ENCODE results near the gene ABR.
"Not testable (repeated sequence)": the region's sequence is repeated elsewhere in the genome, so short reads cannot be mapped to it uniquely, and the experiment has no call there.

Gene ABR

DNA sequence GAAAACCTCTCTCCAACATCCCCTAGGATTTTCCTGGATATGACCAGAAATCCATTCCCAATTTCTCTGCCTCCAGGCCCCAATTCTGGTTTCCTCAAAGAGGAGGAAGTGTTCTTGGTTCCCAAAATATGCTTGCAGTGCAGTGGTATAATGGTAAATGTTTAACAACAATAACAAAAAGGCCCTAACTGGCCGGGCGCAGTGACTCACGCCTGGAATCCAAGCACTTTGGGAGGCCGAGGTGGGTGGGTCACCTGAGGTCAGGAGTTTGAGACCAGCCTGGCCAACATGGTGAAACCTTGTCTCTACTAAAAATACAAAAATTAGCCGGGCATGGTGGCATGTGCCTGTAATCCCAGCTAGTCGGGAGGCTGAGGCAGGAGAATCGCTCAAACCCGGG, 184.5 kb downstream of the ABR start:
- not testable (repeated sequence) for H3K9ac ChIP-seq (ENCODE audit: low read length); H3K27ac ChIP-seq (ENCODE audit: low read depth, low read length); H3K36me3 ChIP-seq (ENCODE audit: control insufficient read depth, insufficient read depth, low read length); H3K27me3 ChIP-seq (ENCODE audit: control insufficient read depth, insufficient read depth, low read length); H3K4me3 ChIP-seq (ENCODE audit: low read length)
- peaks cover 11% of the 10 kb centered on the region for H3K4me1 ChIP-seq (ENCODE audit: control insufficient read depth, insufficient read depth, low read length)

DNA sequence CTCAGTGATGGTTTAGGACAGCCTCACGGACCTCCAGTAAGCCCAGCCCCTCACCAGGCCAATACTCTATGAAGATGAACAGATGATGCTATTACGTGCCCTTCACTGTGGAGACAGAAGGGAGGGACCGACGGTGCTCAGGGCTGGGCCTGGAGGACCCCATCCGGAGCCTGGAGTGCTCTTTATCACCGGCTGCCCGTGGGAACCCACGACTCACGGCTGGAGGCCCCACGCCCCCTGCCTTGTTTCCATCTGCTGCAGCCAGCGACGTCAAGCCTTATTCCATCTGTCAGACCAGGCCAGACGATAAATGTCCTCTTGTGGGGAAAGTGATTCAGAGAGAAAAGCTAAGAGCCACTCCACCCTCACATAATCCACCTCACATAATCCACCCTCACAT, 186.8 kb downstream of the ABR start:
- no peak overlapping the region for H3K4me3 ChIP-seq (ENCODE audit: low read length)
- no peak overlapping the region for H3K27ac ChIP-seq (ENCODE audit: low read depth, low read length)
- H3K4me1 ChIP-seq (ENCODE audit: control insufficient read depth, insufficient read depth, low read length): peaks cover 3% of the 10 kb centered on the region
- H3K36me3 ChIP-seq (ENCODE audit: control insufficient read depth, insufficient read depth, low read length): no peaks in the 10 kb centered on the region
- H3K27me3 ChIP-seq (ENCODE audit: control insufficient read depth, insufficient read depth, low read length): no peaks in the 10 kb centered on the region
- no peak overlapping the region for H3K9ac ChIP-seq (ENCODE audit: low read length)

DNA sequence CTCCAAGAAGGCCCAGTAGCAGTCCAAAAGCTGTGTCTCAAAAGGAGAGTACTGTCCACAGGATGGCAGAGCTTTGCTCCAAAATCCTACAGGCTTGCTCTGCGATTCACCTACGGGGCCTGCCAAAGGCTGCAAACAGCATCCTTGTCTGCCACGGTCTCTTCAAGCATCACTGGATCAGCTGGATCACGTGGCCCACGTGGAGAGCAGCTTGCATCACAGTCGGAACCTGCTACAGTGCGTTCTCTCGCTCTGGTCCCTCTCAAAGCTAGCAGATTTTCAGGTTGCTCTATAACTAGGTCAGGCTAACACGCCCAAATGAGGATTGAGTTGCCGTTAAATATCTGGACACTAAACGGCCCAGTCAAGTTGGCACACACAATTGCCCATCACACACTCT, 191.2 kb downstream of the ABR start:
- Histone ChIP-seq H3K36me3 (ENCODE audit: control insufficient read depth, insufficient read depth, low read length) (no peaks in the 10 kb centered on the region), H3K9ac (ENCODE audit: low read length) (no peak overlapping the region), H3K27me3 (ENCODE audit: control insufficient read depth, insufficient read depth, low read length) (no peaks in the 10 kb centered on the region), H3K27ac (ENCODE audit: low read depth, low read length) (no peak overlapping the region), H3K4me3 (ENCODE audit: low read length) (no peak overlapping the region), H3K4me1 (ENCODE audit: control insufficient read depth, insufficient read depth, low read length) (no peaks in the 10 kb centered on the region)

DNA sequence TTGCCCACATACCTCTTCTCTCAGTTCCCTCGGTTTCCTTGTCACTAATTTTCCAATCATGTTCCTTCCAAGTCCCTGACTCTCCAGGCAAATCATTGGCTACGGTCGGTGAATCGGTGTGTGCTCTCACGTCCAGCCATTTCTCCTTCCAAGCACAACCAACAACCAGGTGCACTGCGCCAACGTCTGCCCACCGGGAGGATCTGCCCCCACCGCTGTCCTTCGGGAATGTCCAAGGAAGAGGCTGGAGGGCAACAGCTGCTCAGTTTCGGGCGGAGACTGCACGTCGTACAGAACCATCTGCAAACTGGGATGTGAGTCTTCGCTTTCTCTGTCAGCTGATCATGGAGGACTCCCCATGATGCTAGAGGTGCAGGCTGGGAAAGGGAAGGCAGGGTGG, 191.8 kb downstream of the ABR start:
- Histone ChIP-seq H3K36me3 (ENCODE audit: control insufficient read depth, insufficient read depth, low read length) (no peaks in the 10 kb centered on the region), H3K4me1 (ENCODE audit: control insufficient read depth, insufficient read depth, low read length) (no peaks in the 10 kb centered on the region), H3K27me3 (ENCODE audit: control insufficient read depth, insufficient read depth, low read length) (no peaks in the 10 kb centered on the region), H3K4me3 (ENCODE audit: low read length) (no peak overlapping the region), H3K9ac (ENCODE audit: low read length) (no peak overlapping the region), H3K27ac (ENCODE audit: low read depth, low read length) (no peak overlapping the region)

DNA sequence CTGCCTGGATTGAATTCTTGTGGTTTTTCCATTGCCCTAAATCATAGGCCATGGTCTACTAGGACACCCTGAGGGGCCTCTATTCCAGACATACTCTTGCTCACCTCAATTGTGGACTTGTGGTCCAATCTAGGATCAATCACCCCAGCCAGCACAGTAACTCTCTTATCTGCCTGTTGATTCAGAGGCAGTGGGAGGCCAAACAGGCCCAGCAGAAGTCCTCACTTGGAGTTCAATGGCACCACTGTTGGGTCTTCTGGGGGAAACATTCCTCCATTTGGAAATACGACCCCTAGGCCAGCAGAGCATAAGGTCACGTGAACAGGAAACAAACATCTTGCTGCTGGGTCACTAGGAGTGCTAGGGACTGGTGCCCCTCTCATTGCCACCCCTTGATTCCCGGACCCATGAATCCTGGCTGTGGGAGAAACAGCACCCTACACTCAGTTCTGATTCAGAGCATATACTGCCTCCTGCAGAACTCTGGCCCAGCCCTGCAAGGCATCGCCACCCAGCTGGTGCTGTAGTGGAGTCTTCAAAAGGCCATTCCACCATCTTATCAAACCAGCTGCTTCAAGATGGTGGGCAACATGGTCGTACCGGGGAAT, 193.4 kb downstream of the ABR start:
- H3K4me3 ChIP-seq (ENCODE audit: low read length): no peak overlapping the region
- H3K36me3 ChIP-seq (ENCODE audit: control insufficient read depth, insufficient read depth, low read length): no peaks in the 10 kb centered on the region
- H3K27ac ChIP-seq (ENCODE audit: low read depth, low read length): no peak overlapping the region
- H3K27me3 ChIP-seq (ENCODE audit: control insufficient read depth, insufficient read depth, low read length): no peaks in the 10 kb centered on the region
- no peaks in the 10 kb centered on the region for H3K4me1 ChIP-seq (ENCODE audit: control insufficient read depth, insufficient read depth, low read length)
- H3K9ac ChIP-seq (ENCODE audit: low read length): no peak overlapping the region

DNA sequence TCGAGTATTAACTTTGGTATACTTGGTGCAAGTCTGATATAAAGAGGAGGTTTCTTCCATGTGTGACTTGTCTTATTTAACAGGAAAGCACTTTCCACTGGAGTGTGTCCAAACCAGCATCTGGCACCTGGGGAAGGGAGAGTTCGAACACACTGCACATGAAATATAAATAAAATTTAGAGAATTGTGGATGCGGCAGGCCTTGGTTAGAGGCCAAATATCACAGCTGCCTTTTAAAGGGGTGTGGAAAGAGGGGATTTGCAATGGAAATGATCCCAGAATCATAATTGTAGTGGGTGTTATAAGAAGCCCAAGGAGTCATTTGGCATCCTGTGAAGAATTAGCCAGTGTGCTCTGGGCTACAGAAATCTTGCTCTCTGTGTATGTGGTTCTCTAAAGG, 195.9 kb downstream of the ABR start:
- Histone ChIP-seq H3K4me1 (ENCODE audit: control insufficient read depth, insufficient read depth, low read length) (peaks cover 4% of the 10 kb centered on the region), H3K4me3 (ENCODE audit: low read length) (no peak overlapping the region), H3K36me3 (ENCODE audit: control insufficient read depth, insufficient read depth, low read length) (no peaks in the 10 kb centered on the region), H3K27me3 (ENCODE audit: control insufficient read depth, insufficient read depth, low read length) (no peaks in the 10 kb centered on the region), H3K27ac (ENCODE audit: low read depth, low read length) (no peak overlapping the region), H3K9ac (ENCODE audit: low read length) (no peak overlapping the region)

DNA sequence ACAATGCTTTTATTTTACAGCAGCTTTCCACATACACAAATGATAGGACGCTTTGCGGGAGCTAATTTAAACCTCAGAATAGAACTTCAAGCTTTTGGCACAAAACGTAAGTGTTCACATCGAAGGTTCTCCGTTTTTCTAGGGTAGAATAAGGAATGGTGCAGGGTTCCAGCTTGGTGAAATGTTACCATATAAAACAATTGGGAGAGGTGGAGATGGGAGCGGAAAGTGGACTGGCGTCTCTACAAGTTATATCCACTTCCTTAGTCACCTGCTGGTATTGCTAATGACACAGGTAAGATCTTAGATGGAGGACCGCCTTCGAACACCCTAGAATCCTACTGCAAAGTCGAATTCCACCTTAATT, 198.5 kb downstream of the ABR start:
- H3K27me3 ChIP-seq (ENCODE audit: control insufficient read depth, insufficient read depth, low read length): no peaks in the 10 kb centered on the region
- H3K4me3 ChIP-seq (ENCODE audit: low read length): no peak overlapping the region
- H3K27ac ChIP-seq (ENCODE audit: low read depth, low read length): no peak overlapping the region
- H3K4me1 ChIP-seq (ENCODE audit: control insufficient read depth, insufficient read depth, low read length): peaks cover 4% of the 10 kb centered on the region
- no peaks in the 10 kb centered on the region for H3K36me3 ChIP-seq (ENCODE audit: control insufficient read depth, insufficient read depth, low read length)
- H3K9ac ChIP-seq (ENCODE audit: low read length): no peak overlapping the region

DNA sequence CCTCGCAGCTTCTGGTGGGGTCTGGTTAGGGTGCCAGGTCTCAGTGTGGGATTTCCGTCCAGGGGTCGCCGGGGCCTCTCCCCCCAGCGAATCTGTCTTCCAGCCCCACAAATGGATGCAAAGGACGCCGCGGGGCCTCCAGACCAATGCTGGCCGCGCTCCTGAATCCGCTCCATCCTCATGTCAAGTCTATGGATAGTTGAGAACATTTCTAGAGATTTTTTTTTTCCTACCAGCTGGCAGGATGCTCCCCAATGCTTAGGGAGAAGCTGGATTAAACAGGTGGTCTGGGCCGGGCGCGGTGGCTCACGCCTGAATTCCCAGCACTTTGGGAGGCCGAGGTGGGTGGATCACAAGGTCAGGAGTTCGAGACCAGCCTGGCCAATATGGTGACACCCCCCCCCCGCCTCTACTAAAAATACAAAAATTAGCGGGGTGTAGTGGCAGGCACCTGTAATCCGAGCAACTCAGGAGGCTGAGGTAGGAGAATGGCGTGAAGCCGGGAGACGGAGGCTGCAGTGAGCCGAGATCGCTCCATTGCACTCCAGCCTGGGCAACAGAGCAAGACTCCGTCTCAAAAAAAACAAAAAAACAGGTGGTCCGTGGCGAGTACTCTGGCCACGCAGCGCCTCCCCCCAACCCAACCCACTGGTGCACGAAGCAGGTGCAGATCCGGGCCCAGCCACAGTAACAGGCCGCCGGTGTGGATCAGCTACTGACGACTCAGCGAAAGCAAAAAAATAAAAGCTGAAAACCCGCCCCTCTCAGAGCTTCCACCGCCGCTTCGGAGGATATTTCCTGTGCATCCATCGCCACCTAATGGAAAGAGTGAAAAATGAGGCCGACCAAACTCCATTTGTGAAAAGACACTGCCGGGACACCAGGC, 199.1 kb downstream of the ABR start:
- Histone ChIP-seq H3K36me3 (ENCODE audit: control insufficient read depth, insufficient read depth, low read length) (no peaks in the 10 kb centered on the region), H3K27ac (ENCODE audit: low read depth, low read length) (peak overlapping the region; percentile 84), H3K4me1 (ENCODE audit: control insufficient read depth, insufficient read depth, low read length) (peaks cover 7% of the 10 kb centered on the region), H3K9ac (ENCODE audit: low read length) (no peak overlapping the region), H3K27me3 (ENCODE audit: control insufficient read depth, insufficient read depth, low read length) (no peaks in the 10 kb centered on the region), H3K4me3 (ENCODE audit: low read length) (peak overlapping the region; percentile 59)

DNA sequence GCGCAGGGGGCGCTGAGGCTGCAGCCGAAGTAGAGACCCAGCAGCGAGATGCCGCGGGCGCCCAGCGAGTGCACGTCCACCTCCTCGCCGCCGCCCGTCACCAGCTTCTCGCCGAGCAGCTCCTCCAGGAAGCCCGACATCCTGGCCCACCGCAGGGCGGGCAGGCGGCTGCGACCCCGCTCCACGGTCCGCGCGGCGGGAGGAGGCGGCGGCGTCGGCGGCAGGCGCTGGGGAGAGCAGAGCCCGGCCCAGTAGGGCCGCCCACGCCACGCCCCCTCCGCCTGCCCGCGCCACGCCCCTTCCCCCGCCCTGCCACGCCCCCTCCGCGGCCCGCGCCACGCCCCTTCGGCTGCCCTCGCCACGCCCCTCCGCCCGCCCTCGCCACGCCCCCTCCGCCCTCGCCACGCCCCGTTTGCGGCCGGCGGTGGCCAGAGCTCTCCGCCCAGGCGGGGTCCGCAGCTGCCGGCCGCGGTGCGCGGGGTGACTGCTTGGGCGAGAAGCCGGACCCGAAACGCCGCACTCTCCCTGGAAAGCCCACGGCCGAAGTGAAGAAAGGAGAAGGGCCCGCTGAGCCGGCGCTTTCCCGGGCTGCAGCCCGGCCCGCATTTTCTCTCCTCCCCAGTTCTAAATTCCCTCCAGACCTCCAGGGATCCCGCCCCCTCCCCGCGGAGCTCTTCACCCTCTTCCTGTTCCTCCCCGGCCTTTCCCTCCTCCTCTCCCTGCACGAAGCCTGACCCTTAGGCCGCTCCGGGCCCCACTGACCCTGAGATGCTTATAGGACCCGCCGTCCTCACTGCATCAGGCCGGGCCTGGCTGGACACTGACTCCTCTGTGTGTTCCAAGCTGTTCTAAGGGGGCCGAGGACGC, 200.0 kb downstream of the ABR start, which contains the start of gene NXN:
TSS of gene NXN (minus strand) at position 238 of the 867 bp plus-strand sequence.
- no peak within 1 kb of the TSS for H3K9ac ChIP-seq (ENCODE audit: low read length)
- no peaks in the 10 kb centered on the region for H3K27me3 ChIP-seq (ENCODE audit: control insufficient read depth, insufficient read depth, low read length)
- peak within 1 kb of the TSS; percentile 70 for H3K4me3 ChIP-seq (ENCODE audit: low read length)
- peak within 1 kb of the TSS; percentile 91 for H3K27ac ChIP-seq (ENCODE audit: low read depth, low read length)
- peaks cover 13% of the 10 kb centered on the region for H3K4me1 ChIP-seq (ENCODE audit: control insufficient read depth, insufficient read depth, low read length)
- H3K36me3 ChIP-seq (ENCODE audit: control insufficient read depth, insufficient read depth, low read length): no peaks in the 10 kb centered on the region

DNA sequence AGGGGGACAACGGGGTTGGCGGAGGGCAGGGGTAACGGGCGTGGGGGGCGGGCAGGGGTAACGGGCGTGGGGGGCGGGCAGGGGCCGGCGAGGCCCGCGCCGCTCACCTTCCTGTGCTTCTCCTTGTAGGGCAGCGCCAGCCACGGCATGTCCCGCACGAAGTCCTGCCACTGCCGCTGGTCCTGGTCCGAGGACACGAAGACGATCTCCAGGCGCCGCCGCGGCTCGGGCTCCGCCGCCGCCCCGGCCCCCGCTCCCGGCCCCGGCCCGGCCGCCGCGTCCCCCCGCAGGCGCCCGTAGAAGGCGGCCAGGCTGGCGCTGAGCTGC, 200.6 kb downstream of the ABR start:
- Histone ChIP-seq H3K4me3 (ENCODE audit: low read length) (peak overlapping the region; percentile 70), H3K27ac (ENCODE audit: low read depth, low read length) (peak overlapping the region; percentile 91), H3K9ac (ENCODE audit: low read length) (no peak overlapping the region), H3K4me1 (ENCODE audit: control insufficient read depth, insufficient read depth, low read length) (peaks cover 13% of the 10 kb centered on the region), H3K27me3 (ENCODE audit: control insufficient read depth, insufficient read depth, low read length) (no peaks in the 10 kb centered on the region), H3K36me3 (ENCODE audit: control insufficient read depth, insufficient read depth, low read length) (no peaks in the 10 kb centered on the region)

DNA sequence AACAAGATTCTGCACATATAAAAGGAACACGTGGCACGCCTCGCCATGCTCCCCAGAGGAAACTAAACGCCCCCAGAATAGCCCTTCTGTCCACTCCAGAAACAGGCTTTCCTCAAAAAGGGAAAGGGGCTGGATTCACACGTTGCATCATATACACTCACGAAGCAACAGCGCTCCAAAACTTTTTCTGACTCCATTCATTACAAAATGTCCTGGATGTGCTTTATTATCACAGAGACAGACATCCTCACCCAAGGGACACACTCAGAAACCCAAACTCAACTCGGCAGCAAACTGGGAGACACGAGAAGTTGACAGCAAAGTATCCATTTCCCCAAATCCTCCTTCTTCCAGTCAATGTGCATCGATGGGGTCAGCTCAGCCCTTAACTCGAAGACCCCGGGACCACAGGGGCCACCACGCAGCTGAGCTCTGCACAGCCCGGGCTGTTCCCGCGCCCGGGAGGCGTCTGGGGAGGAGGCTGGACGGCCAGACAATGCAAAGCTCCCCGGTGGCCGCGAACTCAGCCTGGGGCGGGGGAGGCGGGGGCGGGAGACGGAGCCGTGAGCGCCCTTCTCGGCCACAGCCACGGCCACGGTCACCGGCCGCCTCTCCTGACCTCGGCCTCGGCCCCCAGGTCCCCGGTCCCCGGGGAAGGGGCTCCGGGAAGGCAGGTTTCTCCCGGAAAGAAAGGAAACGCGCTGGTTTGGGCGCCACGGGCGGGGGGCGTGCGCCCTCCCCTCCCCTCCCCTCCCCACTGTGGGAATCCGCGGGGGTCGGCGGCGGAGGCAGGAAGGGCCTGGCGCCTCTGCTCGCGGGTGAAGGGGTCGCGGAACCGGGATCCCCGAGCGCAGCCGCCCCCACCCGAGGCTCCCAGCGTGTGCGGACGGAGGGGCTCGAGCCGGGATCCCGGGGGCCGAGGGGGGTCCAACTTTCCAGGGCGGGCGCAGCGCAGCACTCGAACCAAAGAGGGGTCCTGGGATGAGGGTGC, 201.4 kb downstream of the ABR start:
- Histone ChIP-seq H3K4me1 (ENCODE audit: control insufficient read depth, insufficient read depth, low read length) (peaks cover 13% of the 10 kb centered on the region), H3K4me3 (ENCODE audit: low read length) (peak overlapping the region; percentile 49), H3K9ac (ENCODE audit: low read length) (no peak overlapping the region), H3K27ac (ENCODE audit: low read depth, low read length) (peak overlapping the region; percentile 91), H3K27me3 (ENCODE audit: control insufficient read depth, insufficient read depth, low read length) (no peaks in the 10 kb centered on the region), H3K36me3 (ENCODE audit: control insufficient read depth, insufficient read depth, low read length) (no peaks in the 10 kb centered on the region)
